Neural cell (in vitro differentiated cells): Measurements from ENCODE around the gene TXLNG. TPM values are rescaled to one million over a fixed set of nuclear protein-coding genes. Genes with fewer than 3 reads are reported as not detected.

Experiments used
- H2AFZ ChIP-seq: fragments of 200-600, 300-800 bp; sonication (generic), shearing (Covaris generic); 2 replicates; pipeline ENCODE4 v1.6.0; 2014; ENCODE audit warnings: low read depth, mild to moderate bottlenecking, antibody characterized with exemption, low read length, moderate library complexity
- H3F3A ChIP-seq: fragments of 200-600 bp; shearing (Covaris generic); 2 replicates; pipeline ENCODE4 v1.6.1; 2016; ENCODE audit warnings: mild to moderate bottlenecking, moderate library complexity, mixed read lengths, antibody characterized with exemption, low read length; ENCODE audit not compliant: insufficient read depth, poor library complexity, severe bottlenecking
- H3K27ac ChIP-seq: fragments of 200-600, 300-800 bp; sonication (generic), shearing (Covaris generic); 2 replicates; pipeline ENCODE4 v1.5.1; 2014; ENCODE audit warnings: mild to moderate bottlenecking, low read length, moderate library complexity
- H3K27me3 ChIP-seq: fragments of 300-800, 200-600 bp; sonication (generic), shearing (Covaris generic); 2 replicates; pipeline ENCODE4 v1.6.0; 2014; ENCODE audit warnings: mild to moderate bottlenecking, low read depth, low read length, moderate library complexity; ENCODE audit not compliant: insufficient read depth
- H3K36me3 ChIP-seq: fragments of 300-800, 200-600 bp; sonication (generic), shearing (Covaris generic); 2 replicates; pipeline ENCODE4 v1.5.1; 2014; ENCODE audit warnings: mild to moderate bottlenecking, antibody characterized with exemption, low read length, moderate library complexity; ENCODE audit not compliant: insufficient read depth
- H3K4me2 ChIP-seq: fragments of 300-800, 200-600 bp; sonication (generic), shearing (Covaris generic); 2 replicates; pipeline ENCODE4 v1.6.0; 2014; ENCODE audit warnings: mild to moderate bottlenecking, low read length
- H3K4me3 ChIP-seq: fragments of 300-800, 200-600 bp; sonication (generic), shearing (Covaris generic); 2 replicates; pipeline ENCODE4 v1.5.1; 2014; ENCODE audit warnings: mild to moderate bottlenecking, low read length, moderate library complexity
- H3K79me2 ChIP-seq: fragments of 200-600 bp; shearing (Covaris generic); replicated peaks from 2 replicates; pipeline ENCODE4 v1.6.0; 2014; ENCODE audit warnings: mild to moderate bottlenecking, low read length, moderate library complexity; ENCODE audit not compliant: insufficient read depth
- H3K9ac ChIP-seq: fragments of 300-800, 200-600 bp; sonication (generic), shearing (Covaris generic); 2 replicates; pipeline ENCODE4 v1.6.1; 2016; ENCODE audit warnings: mild to moderate bottlenecking, low read length, mixed read lengths
- H3K9me2 ChIP-seq: fragments of 200-600 bp; shearing (Covaris generic); 2 replicates; pipeline ENCODE4 v1.6.1; 2016; ENCODE audit warnings: mild to moderate bottlenecking, low read length, mixed read lengths; ENCODE audit not compliant: insufficient read depth
- H3K9me3 ChIP-seq: fragments of 200-600, 300-800 bp; sonication (generic), shearing (Covaris generic); 2 replicates; pipeline ENCODE4 v1.6.1; 2016; ENCODE audit warnings: mild to moderate bottlenecking, mixed run types, low read length, moderate library complexity, mixed read lengths
- H4K20me1 ChIP-seq: fragments of 200-600 bp; shearing (Covaris generic); 2 replicates; pipeline ENCODE4 v1.6.1; 2016; ENCODE audit warnings: mild to moderate bottlenecking, mixed run types; ENCODE audit not compliant: insufficient read depth
- CTCF ChIP-seq: fragments of 450-650 bp; IDR thresholded peaks from 2 replicates; pipeline ENCODE4 v1.5.1; 2014; ENCODE audit warnings: antibody characterized with exemption, mild to moderate bottlenecking, moderate library complexity; ENCODE audit not compliant: poor library complexity, severe bottlenecking
- EP300 ChIP-seq: fragments of 450-650 bp; conservative IDR thresholded peaks from 2 replicates; pipeline ENCODE4 v1.6.1; 2014; ENCODE audit warnings: antibody characterized with exemption, mild to moderate bottlenecking, moderate library complexity; ENCODE audit not compliant: poor library complexity, severe bottlenecking
- EZH2 ChIP-seq: fragments of 200-600, 300-800 bp; shearing (Covaris generic), sonication (generic); IDR thresholded peaks from 2 replicates; pipeline ENCODE4 v1.6.1; 2014; ENCODE audit warnings: antibody characterized with exemption, low read length, borderline replicate concordance, mild to moderate bottlenecking; ENCODE audit not compliant: insufficient read depth, poor library complexity, severe bottlenecking
- MXI1 ChIP-seq: fragments of 450-650 bp; conservative IDR thresholded peaks from 2 replicates; pipeline ENCODE4 v1.6.1; 2014; ENCODE audit warnings: antibody characterized with exemption, mild to moderate bottlenecking; ENCODE audit not compliant: poor library complexity, severe bottlenecking
- POLR2AphosphoS5 ChIP-seq: IDR thresholded peaks from 2 replicates; pipeline ENCODE4 v1.6.1; 2012
- RAD21 ChIP-seq: fragments of 450-650 bp; conservative IDR thresholded peaks from 2 replicates; pipeline ENCODE4 v1.6.1; 2014; ENCODE audit warnings: antibody characterized with exemption, mild to moderate bottlenecking, moderate library complexity
- REST ChIP-seq: IDR thresholded peaks from 2 replicates; pipeline ENCODE4 v1.6.1; 2012; ENCODE audit warnings: borderline replicate concordance
- SMC3 ChIP-seq: fragments of 450-650 bp; conservative IDR thresholded peaks from 2 replicates; pipeline ENCODE4 v1.6.1; 2014; ENCODE audit warnings: antibody characterized with exemption, mild to moderate bottlenecking, moderate library complexity; ENCODE audit not compliant: poor library complexity
- TAF1 ChIP-seq: IDR thresholded peaks from 2 replicates; pipeline ENCODE4 v1.6.1; 2012; ENCODE audit warnings: low read depth
- polyA plus RNA-seq: library from polyadenylated mRNA; depleted of rRNA; stranded (reverse); fragments of >200 nt; gene quantifications from 2 replicates; pipeline ENCODE4 v1.2.3, GENCODE V29; 2014

The TXLNG gene
- polyA plus RNA-seq, 1 donor from 2014 or later: 24.2 TPM

GRCh38 chrX:16874458-16875095 is 88.3 kb downstream of the TXLNG start:
- H3K79me2 ChIP-seq: no peaks in the 10 kb centered on the region
- no peaks in the 10 kb centered on the region for H3K9me2 ChIP-seq
- TF ChIP-seq POLR2AphosphoS5 (no peak), EP300 (no peak), EZH2 (no peak), CTCF (no peak), RAD21 (no peak), TAF1 (no peak), REST (no peak), SMC3 (no peak), MXI1 (no peak)
- no peak overlapping the region for H3K9ac ChIP-seq
- no peak overlapping the region for H2AFZ ChIP-seq
- no peak overlapping the region for H3K4me3 ChIP-seq
- H3K27ac ChIP-seq: no peak overlapping the region
- no peak overlapping the region for H3K4me2 ChIP-seq
- H3K36me3 ChIP-seq: no peaks in the 10 kb centered on the region
- no peaks in the 10 kb centered on the region for H4K20me1 ChIP-seq
- H3F3A ChIP-seq: no peaks in the 10 kb centered on the region
- no peaks in the 10 kb centered on the region for H3K27me3 ChIP-seq
- no peaks in the 10 kb centered on the region for H3K9me3 ChIP-seq

- no peak for TF ChIP-seq MXI1
- no peak for TF ChIP-seq POLR2AphosphoS5
- TF ChIP-seq EP300: no peak
- TF ChIP-seq RAD21: no peak
- TF ChIP-seq EZH2: no peak
- TF ChIP-seq CTCF: no peak
- TF ChIP-seq TAF1: no peak
- TF ChIP-seq SMC3: no peak
- TF ChIP-seq REST: no peak
- no peak overlapping the region for H3K9ac ChIP-seq
- no peaks in the 10 kb centered on the region for H3F3A ChIP-seq
- H3K9me3 ChIP-seq: no peaks in the 10 kb centered on the region
- no peaks in the 10 kb centered on the region for H3K27me3 ChIP-seq
- H3K4me3 ChIP-seq: no peak overlapping the region
- H2AFZ ChIP-seq: no peak overlapping the region
- H3K9me2 ChIP-seq: no peaks in the 10 kb centered on the region
- no peak overlapping the region for H3K4me2 ChIP-seq
- no peaks in the 10 kb centered on the region for H3K79me2 ChIP-seq
- H4K20me1 ChIP-seq: no peaks in the 10 kb centered on the region
- no peak overlapping the region for H3K27ac ChIP-seq
- H3K36me3 ChIP-seq: no peaks in the 10 kb centered on the region
Observed at GRCh38 chrX:16876696-16877095, 90.4 kb downstream of the TXLNG start.
